NCI-H187 (cell line): ENCODE results near the gene KDM3B.
"Not testable (repeated sequence)": the region's sequence is repeated elsewhere in the genome, so short reads cannot be mapped to it uniquely, and the experiment has no call there.

Experiments
- DNase-seq, 2 experiments: peaks; one replicate each; lab custom pipeline; 2025; lab: John Stamatoyannopoulos, UW

The KDM3B gene

GRCh38 chr5:138468133-138468965 lies 115.9 kb downstream of the KDM3B start:
- DNase-seq, result no peak

GRCh38 chr5:138468966-138469539 lies 116.6 kb downstream of the KDM3B start:
- no peak for DNase-seq

- no peak for DNase-seq
Observed at GRCh38 chr5:138469540-138470321, 117.2 kb downstream of the KDM3B start.

- no peak for DNase-seq
Observed at GRCh38 chr5:138470322-138471051, 118.0 kb downstream of the KDM3B start.

GRCh38 chr5:138471052-138471361 lies 118.5 kb downstream of the KDM3B start:
- no peak for DNase-seq

GRCh38 chr5:138472353-138472752 lies 119.9 kb downstream of the KDM3B start:
- DNase-seq, result no peak

GRCh38 chr5:138473151-138473550 lies 120.7 kb downstream of the KDM3B start:
- DNase-seq, result not testable (repeated sequence)

GRCh38 chr5:138476918-138477317 lies 124.4 kb downstream of the KDM3B start:
- DNase-seq, result no peak

- DNase-seq, result no peak
Observed at GRCh38 chr5:138482638-138483037, 130.2 kb downstream of the KDM3B start.
